Osteocyte (in vitro differentiated cells): Measurements from ENCODE around the gene SH3BP4. TPM values are rescaled to one million over a fixed set of nuclear protein-coding genes. Genes with fewer than 3 reads are reported as not detected.

Experiments
- DNase-seq: peaks from one replicate; pipeline ENCODE4 v3.0.0; 2021; ENCODE audit warnings: mixed read lengths; ENCODE audit not compliant: unreplicated experiment; ENCODE audit errors: extremely low spot score
- H3K27ac Mint-ChIP-seq: one replicate; pipeline ENCODE4 v1.8.0; 2021; ENCODE audit warnings: mild to moderate bottlenecking, mixed read lengths; ENCODE audit not compliant: unreplicated experiment
- H3K27me3 Mint-ChIP-seq: one replicate; pipeline ENCODE4 v1.8.0; 2021; ENCODE audit warnings: mixed read lengths; ENCODE audit not compliant: unreplicated experiment
- H3K36me3 Mint-ChIP-seq: one replicate; pipeline ENCODE4 v1.8.0; 2021; ENCODE audit warnings: mixed read lengths; ENCODE audit not compliant: unreplicated experiment
- H3K4me1 Mint-ChIP-seq: one replicate; pipeline ENCODE4 v1.8.0; 2021; ENCODE audit warnings: mixed read lengths; ENCODE audit not compliant: unreplicated experiment
- H3K4me3 Mint-ChIP-seq: one replicate; pipeline ENCODE4 v1.8.0; 2021; ENCODE audit warnings: mild to moderate bottlenecking, moderate library complexity, mixed read lengths; ENCODE audit not compliant: unreplicated experiment
- H3K9me3 Mint-ChIP-seq: one replicate; pipeline ENCODE4 v1.8.0; 2021; ENCODE audit warnings: mixed read lengths; ENCODE audit not compliant: unreplicated experiment
- CTCF ChIP-seq: fragments of 200-600 bp; sonication (generic); IDR thresholded peaks from 2 replicates; pipeline ENCODE4 v1.5.0; 2021; ENCODE audit warnings: antibody characterized with exemption, mild to moderate bottlenecking, moderate library complexity
- total RNA-seq: library from RNA; stranded (reverse); gene quantifications from 2 replicates; pipeline ENCODE4 v1.2.1, GENCODE V29; 2021

Gene SH3BP4
- total RNA-seq, 1 donor from 2014 or later: 60.1 TPM

- Mint-ChIP-seq H3K4me1 (no peaks in the 10 kb centered on the region), H3K27ac (no peak overlapping the region), H3K36me3 (no peaks in the 10 kb centered on the region), H3K4me3 (no peak overlapping the region), H3K9me3 (no peaks in the 10 kb centered on the region), H3K27me3 (no peaks in the 10 kb centered on the region)
- DNase-seq: no peak
- TF ChIP-seq CTCF: no peak
Measured at GRCh38 chr2:234917211-234917975, 34.4 kb upstream of the SH3BP4 start.

DNA sequence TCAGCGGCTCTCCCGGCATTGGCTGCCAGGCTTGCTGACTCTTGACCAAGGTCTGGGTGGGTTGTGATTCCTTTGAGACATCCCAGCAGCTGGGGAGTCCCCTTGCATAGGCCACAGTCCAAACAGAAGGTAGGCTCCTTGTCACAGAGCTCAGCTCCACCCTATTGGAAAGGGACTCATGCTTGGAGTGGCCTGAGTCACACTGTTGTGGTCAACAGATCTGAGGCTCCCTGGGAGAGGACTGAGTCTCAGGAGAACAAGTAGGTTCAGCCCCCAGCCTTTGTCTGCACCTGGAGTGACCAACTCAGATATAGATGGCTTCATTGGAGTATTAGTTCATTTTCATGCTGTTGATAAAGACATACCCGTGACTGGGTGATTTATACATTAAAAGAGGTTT is 32.1 kb upstream of the SH3BP4 start:
- Mint-ChIP-seq H3K36me3 (no peaks in the 10 kb centered on the region), H3K4me3 (no peak overlapping the region), H3K9me3 (peaks cover 4% of the 10 kb centered on the region), H3K27ac (no peak overlapping the region), H3K27me3 (no peaks in the 10 kb centered on the region), H3K4me1 (no peaks in the 10 kb centered on the region)
- DNase-seq: no peak
- TF ChIP-seq CTCF: no peak

DNA sequence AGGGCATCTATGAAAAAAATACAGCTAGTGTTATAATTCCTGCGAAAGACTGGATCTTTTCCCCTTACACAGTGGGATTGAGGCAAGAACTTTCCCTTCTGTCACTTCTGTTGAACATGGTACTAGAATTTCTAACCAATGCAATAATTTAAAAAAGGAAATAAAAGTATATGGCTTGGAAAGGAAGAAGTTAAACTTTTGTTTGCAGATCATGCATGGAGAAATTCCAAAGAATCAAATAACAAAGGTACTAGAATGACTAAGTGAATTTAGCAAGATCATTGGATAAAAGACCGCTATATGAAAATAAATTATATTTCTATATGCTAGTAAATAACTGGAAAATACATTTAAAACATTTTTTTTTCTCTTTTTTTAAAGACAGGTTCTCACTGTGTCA is 31.0 kb upstream of the SH3BP4 start:
- no peak overlapping the region for H3K27ac Mint-ChIP-seq
- no peaks in the 10 kb centered on the region for H3K4me1 Mint-ChIP-seq
- no peaks in the 10 kb centered on the region for H3K27me3 Mint-ChIP-seq

GRCh38 chr2:234929002-234929401 is 22.8 kb upstream of the SH3BP4 start:
- Mint-ChIP-seq H3K27me3 (no peaks in the 10 kb centered on the region), H3K27ac (no peak overlapping the region), H3K36me3 (peaks cover 2% of the 10 kb centered on the region), H3K4me1 (no peaks in the 10 kb centered on the region), H3K9me3 (peaks cover 11% of the 10 kb centered on the region), H3K4me3 (no peak overlapping the region)
- TF ChIP-seq CTCF: no peak
- DNase-seq: no peak

More for the DNA sequence above, 31.0 kb upstream of the SH3BP4 start:
- DNase-seq: no peak
- H3K4me3 Mint-ChIP-seq: no peak overlapping the region
- H3K9me3 Mint-ChIP-seq: peaks cover 11% of the 10 kb centered on the region
- peaks cover 2% of the 10 kb centered on the region for H3K36me3 Mint-ChIP-seq
- no peak for TF ChIP-seq CTCF

GRCh38 chr2:234930397-234930796 is 21.4 kb upstream of the SH3BP4 start:
- H3K4me3 Mint-ChIP-seq: no peak overlapping the region
- TF ChIP-seq CTCF: no peak
- peaks cover under 1% of the 10 kb centered on the region for H3K36me3 Mint-ChIP-seq
- H3K4me1 Mint-ChIP-seq: no peaks in the 10 kb centered on the region
- DNase-seq: no peak
- H3K9me3 Mint-ChIP-seq: peaks cover under 1% of the 10 kb centered on the region
- no peak overlapping the region for H3K27ac Mint-ChIP-seq
- no peaks in the 10 kb centered on the region for H3K27me3 Mint-ChIP-seq
